ENCODE measurements around the gene LYPD5.
"Not testable (repeated sequence)": the region's sequence is repeated elsewhere in the genome, so short reads cannot be mapped to it uniquely, and the experiment has no call there.

LYPD5 gene

GRCh38 chr19:43778651-43779050 lies 23.6 kb downstream of the LYPD5 start:
- DNase-seq (ENCODE audit: low spot score), result no peak

- peak; percentile 39 for DNase-seq (ENCODE audit: low spot score)
Observed at GRCh38 chr19:43777163-43777695, 25.0 kb downstream of the LYPD5 start.

- DNase-seq (ENCODE audit: low spot score), result no peak
Observed at GRCh38 chr19:43776286-43776685, 26.0 kb downstream of the LYPD5 start.

GRCh38 chr19:43775299-43775890 lies 26.9 kb downstream of the LYPD5 start:
- DNase-seq (ENCODE audit: low spot score), result no peak

- not testable (repeated sequence) for DNase-seq (ENCODE audit: low spot score)
Observed at GRCh38 chr19:43774940-43775258, 27.3 kb downstream of the LYPD5 start.

GRCh38 chr19:43774103-43774939 lies 27.9 kb downstream of the LYPD5 start:
- DNase-seq (ENCODE audit: low spot score), result no peak

GRCh38 chr19:43773725-43774102 lies 28.5 kb downstream of the LYPD5 start:
- no peak for DNase-seq (ENCODE audit: low spot score)

- no peak for DNase-seq (ENCODE audit: low spot score)
Observed at GRCh38 chr19:43769256-43769655, 33.0 kb downstream of the LYPD5 start.

GRCh38 chr19:43768273-43769050 lies 33.8 kb downstream of the LYPD5 start:
- DNase-seq (ENCODE audit: low spot score), result no peak

GRCh38 chr19:43767818-43768217 lies 34.4 kb downstream of the LYPD5 start:
- DNase-seq (ENCODE audit: low spot score), result no peak

- no peak for DNase-seq (ENCODE audit: low spot score)
Observed at GRCh38 chr19:43767316-43767715, 34.9 kb downstream of the LYPD5 start.

GRCh38 chr19:43766755-43767043 lies 35.5 kb downstream of the LYPD5 start:
- no peak for DNase-seq (ENCODE audit: low spot score)

GRCh38 chr19:43765109-43765876 lies 37.0 kb downstream of the LYPD5 start:
- peak; percentile 93 for DNase-seq (ENCODE audit: low spot score)

GRCh38 chr19:43764684-43765083 lies 37.6 kb downstream of the LYPD5 start:
- DNase-seq (ENCODE audit: low spot score), result not testable (repeated sequence)

GRCh38 chr19:43763473-43763939 lies 38.7 kb downstream of the LYPD5 start:
- DNase-seq (ENCODE audit: low spot score), result no peak

GRCh38 chr19:43762814-43763213 lies 39.4 kb downstream of the LYPD5 start:
- DNase-seq (ENCODE audit: low spot score), result no peak

GRCh38 chr19:43760941-43761340 lies 41.3 kb downstream of the LYPD5 start:
- no peak for DNase-seq (ENCODE audit: low spot score)

GRCh38 chr19:43759515-43759914 lies 42.7 kb downstream of the LYPD5 start:
- DNase-seq (ENCODE audit: low spot score), result peak; percentile 74

- peak; percentile 87 for DNase-seq (ENCODE audit: low spot score)
Observed at GRCh38 chr19:43755256-43755801, 46.9 kb downstream of the LYPD5 start.

- DNase-seq (ENCODE audit: low spot score), result peak; percentile 96
Observed at GRCh38 chr19:43754503-43755255, 47.6 kb downstream of the LYPD5 start, which contains the start of gene SMG9. Gene SMG9, minus strand, starts transcription at chr19:43754962. Its CDS starts 4,221 bp downstream, at chr19:43750741.

GRCh38 chr19:43754253-43754502 lies 48.1 kb downstream of the LYPD5 start:
- no peak for DNase-seq (ENCODE audit: low spot score)

Measured in SW480 (cell line).